HCT116 (cell line): ENCODE measurements around the gene ELAC1. TPM values are rescaled to one million over a fixed set of nuclear protein-coding genes. Genes with fewer than 3 reads are reported as not detected.

Experiments used
- ATAC-seq: fragments of 200-7000 bp; cut with Tn5 transposase; 2 replicates; pipeline ENCODE4 v1.9.1; 2020; ENCODE audit warnings: mild to moderate bottlenecking, moderate library complexity
- BruUV-seq: library from RNA; stranded (reverse); fragments of 400-500 nt; replicated peaks from 2 replicates; lab custom pipeline; 2021; lab: Mats Ljungman, UMichigan
- CTCF ChIA-PET: fragments of 300-600 bp; sonication (Branson Sonifier 250); formaldehyde crosslinking; loops from one replicate; lab custom pipeline; 2021; ENCODE audit warnings: antibody characterized with exemption; lab: Charles Lee
- POLR2A ChIA-PET: fragments of 300-600, 350-600 bp; sonication (Branson Sonifier 250); formaldehyde crosslinking; loops from one replicate; lab custom pipeline; 2021; ENCODE audit warnings: antibody characterized with exemption; lab: Charles Lee
- RAD21 ChIA-PET, 2 experiments: fragments of 300-600 bp; sonication (Branson Sonifier 250); formaldehyde crosslinking; loops; one replicate each; lab custom pipeline; 2023; ENCODE audit warnings: low total read pairs in 2 of 2; ENCODE audit not compliant: uncharacterized antibody in 2 of 2, unreplicated experiment in 2 of 2, low non-redundant PET in 1 of 2; lab: Charles Lee
- DNase-seq: peaks from one replicate; pipeline ENCODE4 v3.0.0-alpha.2; 2010; ENCODE audit warnings: low read depth, low spot score
- H2AFZ ChIP-seq: fragments of 200-600 bp; shearing (Covaris generic), sonication (generic); 2 replicates; pipeline ENCODE4 v1.6.1; 2017; ENCODE audit warnings: low read depth, mixed run types, mixed read lengths, antibody characterized with exemption, low read length; ENCODE audit not compliant: poor library complexity, severe bottlenecking
- H3K27ac ChIP-seq: 2 replicates; pipeline ENCODE4 v1.5.1; 2012; ENCODE audit warnings: low read depth, low read length
- H3K27me3 ChIP-seq: fragments of 200-600 bp; sonication (generic); 2 replicates; pipeline ENCODE4 v1.6.1; 2016; ENCODE audit warnings: mixed run types, low read length, mixed read lengths; ENCODE audit not compliant: insufficient read depth
- H3K36me3 ChIP-seq, 2 experiments: fragments of 200-500 bp in 1 of 2; fragments of 200-600 bp in 1 of 2; sonication (Bioruptor generic) in 1 of 2; sonication (generic) in 1 of 2; 2 replicates each; pipeline versions ENCODE4 v1.5.1 to v1.6.1; 2014 to 2016; ENCODE audit warnings: low read length in 2 of 2, inconsistent platforms in 1 of 2, mixed read lengths in 1 of 2, mixed run types in 1 of 2; ENCODE audit not compliant: insufficient read depth in 2 of 2, control insufficient read depth in 1 of 2
- H3K4me1 ChIP-seq, 2 experiments: fragments of 200-600 bp in 1 of 2; sonication (generic) in 1 of 2; 2 replicates each; pipeline versions ENCODE4 v1.5.1 to v1.6.1; 2012 to 2017; ENCODE audit warnings: low read length in 2 of 2, inconsistent platforms in 1 of 2, mild to moderate bottlenecking in 1 of 2, mixed read lengths in 1 of 2, mixed run types in 1 of 2, moderate library complexity in 1 of 2; ENCODE audit not compliant: insufficient read depth in 2 of 2, control insufficient read depth in 1 of 2
- H3K4me2 ChIP-seq: fragments of 200-600 bp; sonication (generic); 2 replicates; pipeline ENCODE4 v1.6.1; 2017; ENCODE audit warnings: mixed run types, low read length, mixed read lengths
- H3K4me3 ChIP-seq, 2 experiments: fragments of 200-600 bp in 1 of 2; sonication (generic) in 1 of 2; replicated peaks in 1 of 2; 2 replicates each; pipeline ENCODE4 v1.5.1; 2011 to 2016; ENCODE audit warnings: low read length in 2 of 2, control low read depth in 1 of 2, low read depth in 1 of 2, mild to moderate bottlenecking in 1 of 2, mixed read lengths in 1 of 2, mixed run types in 1 of 2
- H3K79me2 ChIP-seq: fragments of 200-600 bp; sonication (generic); 2 replicates; pipeline ENCODE4 v1.6.1; 2017; ENCODE audit warnings: mild to moderate bottlenecking, mixed run types, low read length, moderate library complexity, mixed read lengths; ENCODE audit not compliant: insufficient read depth
- H3K9ac ChIP-seq: fragments of 200-600 bp; sonication (generic); 2 replicates; pipeline ENCODE4 v1.6.1; 2016; ENCODE audit warnings: low read length, mixed read lengths
- H3K9me2 ChIP-seq: fragments of 200-600 bp; sonication (generic), shearing (Covaris generic); 2 replicates; pipeline ENCODE4 v1.6.1; 2017; ENCODE audit warnings: mixed run types, mild to moderate bottlenecking, moderate library complexity; ENCODE audit not compliant: insufficient read depth
- H3K9me3 ChIP-seq, 2 experiments: fragments of 200-500 bp in 1 of 2; fragments of 200-600 bp in 1 of 2; sonication (Bioruptor generic) in 1 of 2; sonication (generic) in 1 of 2; 2 replicates each; pipeline ENCODE4 v1.6.1; 2014 to 2017; ENCODE audit warnings: low read length in 2 of 2, mixed read lengths in 2 of 2, inconsistent platforms in 1 of 2, low read depth in 1 of 2, mild to moderate bottlenecking in 1 of 2, mixed run types in 1 of 2, moderate library complexity in 1 of 2; ENCODE audit not compliant: control insufficient read depth in 1 of 2, insufficient read depth in 1 of 2
- H4K20me1 ChIP-seq: fragments of 200-600 bp; sonication (generic), shearing (Covaris generic); 2 replicates; pipeline ENCODE4 v1.6.1; 2017; ENCODE audit warnings: mixed run types, mild to moderate bottlenecking, moderate library complexity; ENCODE audit not compliant: insufficient read depth
- ATF3 ChIP-seq: IDR thresholded peaks from 2 replicates; pipeline ENCODE4 v1.6.1; 2012
- CEBPB ChIP-seq: IDR thresholded peaks from 2 replicates; pipeline ENCODE4 v1.6.1; 2012; ENCODE audit warnings: low read depth
- CTCF ChIP-seq, 3 experiments: fragments of 200-600 bp in 1 of 3; sonication (generic) in 1 of 3; IDR thresholded peaks in 2 of 3; conservative IDR thresholded peaks in 1 of 3; 2 replicates each; pipeline ENCODE4 v1.5.1; 2012 to 2017; ENCODE audit warnings: low read depth in 2 of 3, low read length in 2 of 3, antibody characterized with exemption in 1 of 3, borderline replicate concordance in 1 of 3, control low read depth in 1 of 3, mild to moderate bottlenecking in 1 of 3, mixed read lengths in 1 of 3, mixed run types in 1 of 3, moderate library complexity in 1 of 3; ENCODE audit not compliant: insufficient read depth in 1 of 3
- ELF1 ChIP-seq: IDR thresholded peaks from 2 replicates; pipeline ENCODE4 v1.6.1; 2012; ENCODE audit warnings: low read depth, borderline replicate concordance
- EZH2 ChIP-seq: fragments of 200-600 bp; sonication (generic); IDR thresholded peaks from 2 replicates; pipeline ENCODE4 v1.6.1; 2017; ENCODE audit warnings: antibody characterized with exemption, mixed run types
- EZH2phosphoT487 ChIP-seq: fragments of 200-600 bp; IDR thresholded peaks from 2 replicates; pipeline ENCODE4 v1.6.1; 2018; ENCODE audit warnings: antibody characterized with exemption, borderline replicate concordance
- FOSL1 ChIP-seq: IDR thresholded peaks from 2 replicates; pipeline ENCODE4 v1.6.1; 2012; ENCODE audit warnings: low read depth
- POLR2A ChIP-seq: IDR thresholded peaks from 2 replicates; pipeline ENCODE4 v1.7.0; 2011; ENCODE audit warnings: borderline replicate concordance; ENCODE audit not compliant: insufficient read depth, insufficient read length; ENCODE audit errors: extremely low read depth
- POLR2AphosphoS5 ChIP-seq: IDR thresholded peaks from 2 replicates; pipeline ENCODE4 v1.6.1; 2011; ENCODE audit warnings: mild to moderate bottlenecking, low read depth, low read length, moderate library complexity
- REST ChIP-seq: IDR thresholded peaks from 2 replicates; pipeline ENCODE4 v1.6.1; 2012; ENCODE audit warnings: low read depth
- SP1 ChIP-seq: IDR thresholded peaks from 2 replicates; pipeline ENCODE4 v1.6.1; 2012; ENCODE audit warnings: low read depth
- SRF ChIP-seq: IDR thresholded peaks from 2 replicates; pipeline ENCODE4 v1.6.1; 2012; ENCODE audit warnings: low read depth
- YY1 ChIP-seq: IDR thresholded peaks from 2 replicates; pipeline ENCODE4 v1.6.1; 2011; ENCODE audit warnings: low read length, low read depth, moderate library complexity, mild to moderate bottlenecking; ENCODE audit not compliant: insufficient replicate concordance; ENCODE audit errors: extremely low read depth
- ZFX ChIP-seq: fragments of 450-650 bp; IDR thresholded peaks from 2 replicates; pipeline ENCODE4 v1.6.1; 2017
- intact Hi-C: fragments of 100-400 bp; cut with micrococcal nuclease; formaldehyde crosslinking; loops from 2 replicates; pipeline ENCODE4 v1.10.0; 2022
- total RNA-seq: library from RNA; stranded (reverse); gene quantifications from one replicate; pipeline ENCODE4 v1.2.1, GENCODE V29; 2021; ENCODE audit not compliant: unreplicated experiment

Gene ELAC1
- total RNA-seq, 1 experiment from 2014 or later, result 8.6 TPM

- ChIA-PET CTCF (no interaction called here), POLR2A (no interaction called here), RAD21 (no interaction called here)
- no peak overlapping the region for H2AFZ ChIP-seq
- DNase-seq (no peak), ATAC-seq (no peak)
- H3K9me2 ChIP-seq, result no peaks in the 10 kb centered on the region
- H3K4me3 ChIP-seq, result no peak overlapping the region
- H3K36me3 ChIP-seq, result peaks cover 3 to 4% of the 10 kb centered on the region in 2 experiments; a peak in 2 of 4 replicates
- H3K9me3 ChIP-seq, result no peaks in the 10 kb centered on the region
- no peaks in the 10 kb centered on the region for H3K79me2 ChIP-seq
- TF ChIP-seq POLR2AphosphoS5 (no peak), SRF (no peak), EZH2 (no peak), CTCF (IDR thresholded peaks at IDR 0.05 in 2 of 3, conservative IDR thresholded peaks at IDR 0.05 in 1 of 3; ENCODE audit: borderline replicate concordance in 1 of 3, insufficient read depth in 1 of 3, low read depth in 2 of 3, low read length in 2 of 3) (no peak), SP1 (no peak), ATF3 (no peak), YY1 (no peak), POLR2A (no peak), EZH2phosphoT487 (no peak), ZFX (no peak), FOSL1 (no peak), ELF1 (no peak), CEBPB (no peak), REST (no peak)
- BruUV-seq, result no TSS peak
- intact Hi-C loops, result no loop called here
- no peak overlapping the region for H3K4me2 ChIP-seq
- no peak overlapping the region for H3K27ac ChIP-seq
- H3K9ac ChIP-seq, result no peak overlapping the region
- H4K20me1 ChIP-seq, result no peaks in the 10 kb centered on the region
- H3K27me3 ChIP-seq, result no peaks in the 10 kb centered on the region
- H3K4me1 ChIP-seq, result no peaks in the 10 kb centered on the region
Observed at GRCh38 chr18:50938912-50939311, 28.9 kb upstream of the ELAC1 start.
